OCI-LY1 (cell line): Measurements from ENCODE around the gene IGFBP5.

ENCODE experiments used
- H2AFZ ChIP-seq: fragments of 200-600 bp; sonication (generic), shearing (Covaris generic); 2 replicates; pipeline ENCODE4 v1.6.0; 2014; ENCODE audit warnings: antibody characterized with exemption, mild to moderate bottlenecking, low read length
- H3F3A ChIP-seq: fragments of 200-600 bp; sonication (generic), shearing (Covaris generic); 2 replicates; pipeline ENCODE4 v1.6.0; 2014; ENCODE audit warnings: mild to moderate bottlenecking, antibody characterized with exemption, low read length, moderate library complexity; ENCODE audit not compliant: insufficient read depth
- H3K27ac ChIP-seq: fragments of 200-600 bp; sonication (generic); 2 replicates; pipeline ENCODE4 v1.5.1; 2014; ENCODE audit warnings: low read length, mixed run types, mild to moderate bottlenecking, low read depth; ENCODE audit not compliant: poor library complexity, severe bottlenecking
- H3K27me3 ChIP-seq: fragments of 200-600 bp; sonication (generic); 2 replicates; pipeline ENCODE4 v1.6.0; 2014; ENCODE audit warnings: antibody characterized with exemption, mild to moderate bottlenecking, low read length, moderate library complexity; ENCODE audit not compliant: insufficient read depth
- H3K36me3 ChIP-seq: fragments of 200-600 bp; sonication (generic); 2 replicates; pipeline ENCODE4 v1.6.1; 2014; ENCODE audit warnings: mild to moderate bottlenecking, antibody characterized with exemption, low read length, moderate library complexity, mixed read lengths; ENCODE audit not compliant: insufficient read depth
- H3K4me1 ChIP-seq: fragments of 200-600 bp; sonication (generic); 2 replicates; pipeline ENCODE4 v1.5.1; 2014; ENCODE audit warnings: mild to moderate bottlenecking, low read length, moderate library complexity; ENCODE audit not compliant: insufficient read depth, severe bottlenecking
- H3K4me2 ChIP-seq: fragments of 200-600 bp; sonication (generic), shearing (Covaris generic); 2 replicates; pipeline ENCODE4 v1.6.1; 2014; ENCODE audit warnings: low read length
- H3K4me3 ChIP-seq: fragments of 200-600 bp; sonication (generic); 2 replicates; pipeline ENCODE4 v1.5.1; 2014; ENCODE audit warnings: low read length, low read depth, mild to moderate bottlenecking, mixed read lengths; ENCODE audit not compliant: poor library complexity, severe bottlenecking
- H3K79me2 ChIP-seq: fragments of 200-600 bp; shearing (Covaris generic); 2 replicates; pipeline ENCODE4 v1.6.1; 2016; ENCODE audit warnings: mixed run types, low read length, mixed read lengths; ENCODE audit not compliant: insufficient read depth
- H3K9ac ChIP-seq: fragments of 200-600 bp; sonication (generic), shearing (Covaris generic); 2 replicates; pipeline ENCODE4 v1.6.1; 2014; ENCODE audit warnings: mild to moderate bottlenecking, low read length, mixed read lengths
- H3K9me2 ChIP-seq: fragments of 200-600 bp; sonication (generic), shearing (Covaris generic); 2 replicates; pipeline ENCODE4 v1.6.1; 2014; ENCODE audit warnings: low read depth, mild to moderate bottlenecking, low read length, mixed read lengths
- H3K9me3 ChIP-seq: fragments of 200-600 bp; shearing (Covaris generic); 2 replicates; pipeline ENCODE4 v1.6.1; 2014; ENCODE audit warnings: low read length, mixed read lengths
- H4K20me1 ChIP-seq: fragments of 200-600 bp; sonication (generic), shearing (Covaris generic); 2 replicates; pipeline ENCODE4 v1.6.0; 2016; ENCODE audit warnings: mild to moderate bottlenecking, low read length; ENCODE audit not compliant: insufficient read depth
- EZH2 ChIP-seq: fragments of 200-600 bp; sonication (generic), shearing (Covaris generic); IDR thresholded peaks from 2 replicates; pipeline ENCODE4 v1.8.0; 2017; ENCODE audit warnings: borderline replicate concordance, mixed run types, mild to moderate bottlenecking, antibody characterized with exemption, low read length, moderate library complexity, mixed read lengths
- TF ChIP-seq, protein P1 (sequence below): fragments of 200-600 bp; sonication (generic), shearing (Covaris generic); IDR thresholded peaks from 2 replicates; pipeline ENCODE4 v1.5.1; 2017; ENCODE audit warnings: mild to moderate bottlenecking, antibody characterized with exemption, low read length, moderate library complexity, mixed read lengths

The IGFBP5 gene

DNA sequence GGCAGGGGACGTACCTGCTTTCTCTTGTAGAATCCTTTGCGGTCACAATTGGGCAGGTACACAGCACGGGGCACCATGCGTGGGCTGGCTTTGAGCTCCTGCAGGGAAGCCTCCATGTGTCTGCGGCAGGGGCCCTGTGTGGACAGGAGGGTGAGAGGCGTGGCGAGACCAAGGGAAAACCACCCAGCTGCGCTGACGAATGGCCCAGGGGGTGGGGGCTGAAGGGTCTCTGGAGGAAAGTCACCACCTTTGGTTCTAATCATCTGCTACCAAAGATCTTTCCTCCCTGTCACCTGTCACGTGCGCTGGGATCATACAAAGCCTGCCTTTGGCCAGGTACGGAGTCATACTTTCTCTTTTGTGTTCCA lies 17.3 kb downstream of the IGFBP5 start:
- H3K9me3 ChIP-seq = no peaks in the 10 kb centered on the region
- H2AFZ ChIP-seq = no peak overlapping the region
- H3K36me3 ChIP-seq = no peaks in the 10 kb centered on the region
- H3K9ac ChIP-seq = no peak overlapping the region
- H3F3A ChIP-seq = no peaks in the 10 kb centered on the region
- TF ChIP-seq, protein P1, sequence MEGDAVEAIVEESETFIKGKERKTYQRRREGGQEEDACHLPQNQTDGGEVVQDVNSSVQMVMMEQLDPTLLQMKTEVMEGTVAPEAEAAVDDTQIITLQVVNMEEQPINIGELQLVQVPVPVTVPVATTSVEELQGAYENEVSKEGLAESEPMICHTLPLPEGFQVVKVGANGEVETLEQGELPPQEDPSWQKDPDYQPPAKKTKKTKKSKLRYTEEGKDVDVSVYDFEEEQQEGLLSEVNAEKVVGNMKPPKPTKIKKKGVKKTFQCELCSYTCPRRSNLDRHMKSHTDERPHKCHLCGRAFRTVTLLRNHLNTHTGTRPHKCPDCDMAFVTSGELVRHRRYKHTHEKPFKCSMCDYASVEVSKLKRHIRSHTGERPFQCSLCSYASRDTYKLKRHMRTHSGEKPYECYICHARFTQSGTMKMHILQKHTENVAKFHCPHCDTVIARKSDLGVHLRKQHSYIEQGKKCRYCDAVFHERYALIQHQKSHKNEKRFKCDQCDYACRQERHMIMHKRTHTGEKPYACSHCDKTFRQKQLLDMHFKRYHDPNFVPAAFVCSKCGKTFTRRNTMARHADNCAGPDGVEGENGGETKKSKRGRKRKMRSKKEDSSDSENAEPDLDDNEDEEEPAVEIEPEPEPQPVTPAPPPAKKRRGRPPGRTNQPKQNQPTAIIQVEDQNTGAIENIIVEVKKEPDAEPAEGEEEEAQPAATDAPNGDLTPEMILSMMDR = no peak
- H4K20me1 ChIP-seq = no peaks in the 10 kb centered on the region
- H3K4me1 ChIP-seq = no peaks in the 10 kb centered on the region
- H3K27me3 ChIP-seq = no peaks in the 10 kb centered on the region
- H3K4me3 ChIP-seq = no peak overlapping the region
- no peaks in the 10 kb centered on the region for H3K79me2 ChIP-seq
- H3K4me2 ChIP-seq = no peak overlapping the region
- H3K27ac ChIP-seq = no peak overlapping the region
- no peaks in the 10 kb centered on the region for H3K9me2 ChIP-seq

- Histone ChIP-seq H3K9ac (no peak overlapping the region), H4K20me1 (no peaks in the 10 kb centered on the region), H3K9me3 (no peaks in the 10 kb centered on the region), H2AFZ (no peak overlapping the region), H3K27ac (no peak overlapping the region), H3F3A (no peaks in the 10 kb centered on the region), H3K4me1 (no peaks in the 10 kb centered on the region), H3K4me3 (no peak overlapping the region), H3K4me2 (no peak overlapping the region), H3K36me3 (no peaks in the 10 kb centered on the region), H3K27me3 (no peaks in the 10 kb centered on the region), H3K79me2 (no peaks in the 10 kb centered on the region), H3K9me2 (no peaks in the 10 kb centered on the region)
- TF ChIP-seq EZH2 = no peak
- TF ChIP-seq, protein P1 = no peak
These were observed 17.8 kb downstream of the IGFBP5 start for GRCh38 chr2:216677439-216678097.

DNA sequence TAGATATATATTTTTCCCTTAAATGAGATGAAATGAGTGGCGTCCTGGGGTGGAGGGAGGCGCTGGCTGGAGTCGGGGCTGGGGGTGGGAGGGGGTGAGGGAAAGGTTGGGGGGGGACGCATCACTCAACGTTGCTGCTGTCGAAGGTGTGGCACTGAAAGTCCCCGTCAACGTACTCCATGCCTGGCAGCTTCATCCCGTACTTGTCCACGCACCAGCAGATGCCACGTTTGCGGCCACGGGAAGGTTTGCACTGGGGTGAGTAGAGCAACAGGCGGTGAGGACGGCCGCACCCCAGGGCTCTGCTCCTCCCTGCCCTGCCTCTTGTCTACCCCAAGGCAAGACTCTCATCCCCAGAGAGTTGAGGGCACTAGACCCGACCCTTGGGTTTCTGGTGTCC lies 18.7 kb downstream of the IGFBP5 start:
- H2AFZ ChIP-seq = no peak overlapping the region
- no peak overlapping the region for H3K9ac ChIP-seq
- no peaks in the 10 kb centered on the region for H3K9me2 ChIP-seq
- TF ChIP-seq EZH2 = no peak
- TF ChIP-seq, protein P1 = no peak
- H3K27ac ChIP-seq = no peak overlapping the region
- no peaks in the 10 kb centered on the region for H3K27me3 ChIP-seq
- H3K9me3 ChIP-seq = no peaks in the 10 kb centered on the region
- no peaks in the 10 kb centered on the region for H3K4me1 ChIP-seq
- H4K20me1 ChIP-seq = no peaks in the 10 kb centered on the region
- no peaks in the 10 kb centered on the region for H3K79me2 ChIP-seq
- H3K4me2 ChIP-seq = no peak overlapping the region
- no peaks in the 10 kb centered on the region for H3K36me3 ChIP-seq
- H3K4me3 ChIP-seq = no peak overlapping the region
- no peaks in the 10 kb centered on the region for H3F3A ChIP-seq
